T-helper 2 cell treated with Interferon-gamma antibody and Interleukin-4, amounts not matched to agents 100 ng/mL and 5 ng/mL, for 36 hours (primary cell): ENCODE measurements around the gene PPP1R1A. TPM values are rescaled to one million over a fixed set of nuclear protein-coding genes. Genes with fewer than 3 reads are reported as not detected.

Source experiments
- intact Hi-C: fragments of 100-400 bp; cut with micrococcal nuclease; formaldehyde crosslinking; loops from one replicate; pipeline ENCODE4 v1.15.1; 2023
- total RNA-seq: library from RNA; stranded (reverse); gene quantifications from 2 replicates; pipeline ENCODE4 v1.2.3, GENCODE V29; 2022

PPP1R1A gene
- total RNA-seq, 1 donor from 2014 or later = not detected

GRCh38 chr12:54538136-54538700 lies 50.2 kb downstream of the PPP1R1A start:
- intact Hi-C loops = no loop called here

DNA sequence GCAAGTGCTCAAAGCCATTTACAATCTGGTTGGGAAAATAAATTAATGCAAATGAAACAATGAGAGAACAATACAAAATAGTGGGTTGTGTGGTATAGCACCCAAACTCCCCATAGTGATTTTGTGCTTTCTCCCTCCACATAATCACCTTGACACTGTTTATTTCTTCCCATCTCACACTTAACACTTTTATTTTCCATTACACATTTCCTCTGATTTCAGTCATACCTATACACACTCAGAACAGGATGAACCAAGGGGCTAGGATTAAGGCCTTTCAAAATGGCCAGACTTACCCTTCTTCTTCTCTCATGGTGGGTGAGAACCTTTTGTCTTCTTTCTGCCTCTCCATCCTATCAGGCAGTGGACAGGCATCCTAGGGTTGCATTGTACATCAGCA lies 53.0 kb downstream of the PPP1R1A start:
- intact Hi-C loops = no loop called here

DNA sequence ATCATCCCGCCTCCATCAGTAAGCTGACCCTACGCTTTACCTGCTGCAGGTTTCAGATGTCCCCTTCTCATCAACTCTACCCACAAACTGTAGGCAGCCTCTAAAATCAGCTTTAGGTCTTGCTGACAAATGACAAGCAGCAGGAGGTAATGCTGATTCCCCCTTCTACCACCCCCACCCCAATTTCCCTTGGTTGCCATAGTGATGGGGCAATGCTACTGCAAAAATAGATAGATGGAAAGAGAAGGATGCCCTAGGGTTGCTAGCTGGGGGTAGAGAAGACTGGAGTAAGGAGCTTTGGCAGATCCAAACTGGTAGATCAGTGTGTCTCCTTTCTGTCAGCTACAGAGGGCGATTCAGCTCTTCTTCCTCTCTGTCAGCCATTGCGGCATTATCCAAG lies 58.9 kb downstream of the PPP1R1A start:
- intact Hi-C loops = no loop called here

Other genes starting within 250 kb of the PPP1R1A start
- 0.32 and 0.39 TPM in 2 replicates for gene GPR84, start 224.2 kb downstream of the PPP1R1A start, total RNA-seq
- 0.57 and 0.70 TPM in 2 replicates for gene ZNF385A, start 203.9 kb downstream of the PPP1R1A start, total RNA-seq
- 80.3 and 81.0 TPM in 2 replicates for gene ITGA5, start 169.4 kb downstream of the PPP1R1A start, total RNA-seq
- gene GTSF1, start 115.1 kb downstream of the PPP1R1A start, total RNA-seq = 9.4 and 10.2 TPM in 2 replicates
- 167 and 169 TPM in 2 replicates for gene NCKAP1L, start 90.9 kb downstream of the PPP1R1A start, total RNA-seq
- 18.5 and 18.7 TPM in 2 replicates for gene PDE1B, start 39.1 kb downstream of the PPP1R1A start, total RNA-seq
- not detected in 2 replicates for gene LACRT, start 46.2 kb upstream of the PPP1R1A start, total RNA-seq
- gene DCD, start 59.7 kb upstream of the PPP1R1A start, total RNA-seq = not detected in 2 replicates